Natural killer cell (primary cell): ENCODE results near the gene FXYD6. TPM values are rescaled to one million over a fixed set of nuclear protein-coding genes. Genes with fewer than 3 reads are reported as not detected.

Experiments used
- ATAC-seq, 3 donors: fragments of 150-1000 bp in 2 of 3; fragments of 200-7000 bp in 1 of 3; cut with Tn5 transposase; 1 replicate in 1 of 3; 2 replicates in 2 of 3; pipeline ENCODE4 v1.10.0; 2021; ENCODE audit warnings: mild to moderate bottlenecking in 2 of 3, moderate library complexity in 2 of 3
- DNase-seq, 2 donors: peaks; one replicate each; pipeline versions ENCODE4 v3.0.0 to v3.0.0-alpha.2; 2013 to 2021; ENCODE audit warnings: mixed read lengths in 1 of 2
- H3K27ac ChIP-seq: one replicate; pipeline ENCODE4 v1.5.1; 2013; ENCODE audit warnings: mild to moderate bottlenecking, low read length
- H3K27me3 ChIP-seq: one replicate; pipeline ENCODE4 v1.6.1; 2013; ENCODE audit warnings: low read length; ENCODE audit not compliant: control insufficient read depth, insufficient read depth
- H3K36me3 ChIP-seq: one replicate; pipeline ENCODE4 v1.6.1; 2013; ENCODE audit warnings: low read length; ENCODE audit not compliant: control insufficient read depth, insufficient read depth
- H3K4me1 ChIP-seq: one replicate; pipeline ENCODE4 v1.6.1; 2013; ENCODE audit warnings: low read length; ENCODE audit not compliant: control insufficient read depth, insufficient read depth
- H3K4me3 ChIP-seq: one replicate; pipeline ENCODE4 v1.5.1; 2013; ENCODE audit warnings: low read length
- H3K9me3 ChIP-seq: one replicate; pipeline ENCODE4 v1.6.1; 2013; ENCODE audit warnings: low read length; ENCODE audit not compliant: control insufficient read depth, insufficient read depth
- H3K27ac Mint-ChIP-seq, 2 donors: one replicate each; pipeline ENCODE4 v1.8.0; 2022; ENCODE audit warnings: mild to moderate bottlenecking in 2 of 2, mixed read lengths in 2 of 2, moderate library complexity in 1 of 2
- H3K27me3 Mint-ChIP-seq, 2 donors: one replicate each; pipeline ENCODE4 v1.8.0; 2022; ENCODE audit warnings: low read depth in 2 of 2, mixed read lengths in 2 of 2
- H3K36me3 Mint-ChIP-seq: one replicate; pipeline ENCODE4 v1.8.0; 2022; ENCODE audit warnings: mixed read lengths
- H3K4me1 Mint-ChIP-seq, 2 donors: one replicate each; pipeline ENCODE4 v1.8.0; 2022; ENCODE audit warnings: mixed read lengths in 2 of 2
- H3K4me3 Mint-ChIP-seq: one replicate; pipeline ENCODE4 v1.8.0; 2022; ENCODE audit warnings: mild to moderate bottlenecking, moderate library complexity, mixed read lengths
- H3K9me3 Mint-ChIP-seq, 2 donors: one replicate each; pipeline ENCODE4 v1.8.0; 2022; ENCODE audit warnings: mixed read lengths in 2 of 2
- CTCF ChIP-seq: fragments of 200-600 bp; IDR thresholded peaks from one replicate; pipeline ENCODE4 v1.8.0; 2022; ENCODE audit warnings: antibody characterized with exemption
- WGBS: methylation state at CpG from one replicate; pipeline ENCODE4 v1.1.7; 2013; ENCODE audit warnings: missing lambda C conversion rate; ENCODE audit not compliant: insufficient coverage; 5-methylcytosine and 5-hydroxymethylcytosine counted together
- intact Hi-C: fragments of 100-400 bp; cut with micrococcal nuclease; formaldehyde crosslinking; loops from one replicate; pipeline ENCODE4 v1.14.2; 2022
- total RNA-seq, 4 donors: library from RNA; stranded (reverse); fragments of 120-200 nt in 1 of 4; gene quantifications; one replicate each; pipeline versions ENCODE4 v1.2.3 to v1.2.4, GENCODE V29; 2013 to 2022

The FXYD6 gene
- total RNA-seq, 3 donors from 2014 or later (not counting 1 experiment from before 2014, with no cell fraction given) = 0.20 to 0.90 TPM; not detected in 1

DNA sequence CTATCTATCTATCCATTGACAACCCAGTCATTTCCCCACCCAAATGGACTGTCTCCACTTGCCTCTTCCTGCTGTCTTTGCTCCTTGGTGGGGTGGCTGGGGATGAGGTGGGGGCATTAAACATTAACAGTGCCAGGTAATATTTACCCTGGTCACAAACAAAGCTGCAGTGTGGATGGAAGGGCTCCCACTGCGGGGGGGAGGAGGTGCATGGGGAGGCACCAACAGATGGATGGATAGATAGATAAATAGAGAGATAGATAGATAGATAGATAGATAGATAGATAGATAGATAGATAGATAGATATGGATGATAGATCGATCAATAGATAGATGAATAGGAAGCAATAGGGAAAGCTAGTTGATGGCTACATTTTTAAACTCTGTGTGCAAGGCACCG lies 49.6 kb downstream of the FXYD6 start:
- no peak overlapping the region for H3K4me3 ChIP-seq
- no peak overlapping the region for H3K27ac ChIP-seq
- no peaks in the 10 kb centered on the region for H3K36me3 ChIP-seq
- peaks cover 1% of the 10 kb centered on the region for H3K27me3 ChIP-seq
- no peaks in the 10 kb centered on the region for H3K36me3 Mint-ChIP-seq
- 86% methylated on average over 3 of the region's 3 CpGs for WGBS
- no peaks in the 10 kb centered on the region for H3K9me3 ChIP-seq
- H3K4me3 Mint-ChIP-seq = no peak overlapping the region
- no peak overlapping the region for H3K27ac Mint-ChIP-seq
- intact Hi-C loops = no loop called here
- H3K4me1 ChIP-seq = peaks cover 79% of the 10 kb centered on the region
- no peak for TF ChIP-seq CTCF
- DNase-seq = no peak
- H3K9me3 Mint-ChIP-seq = no peaks in the 10 kb centered on the region
- peaks cover 7 to 12% of the 10 kb centered on the region in 2 donors for H3K27me3 Mint-ChIP-seq
- no peak for ATAC-seq
- H3K4me1 Mint-ChIP-seq = peaks cover 10 to 45% of the 10 kb centered on the region in 2 donors

- Mint-ChIP-seq H3K9me3 (no peaks in the 10 kb centered on the region), H3K27ac (no peak overlapping the region), H3K4me1 (peaks cover 10 to 45% of the 10 kb centered on the region in 2 donors), H3K4me3 (no peak overlapping the region), H3K36me3 (no peaks in the 10 kb centered on the region), H3K27me3 (peaks cover 7 to 12% of the 10 kb centered on the region in 2 donors)
- Histone ChIP-seq H3K36me3 (no peaks in the 10 kb centered on the region), H3K27ac (no peak overlapping the region), H3K27me3 (peaks cover 2% of the 10 kb centered on the region), H3K9me3 (no peaks in the 10 kb centered on the region), H3K4me1 (peaks cover 79% of the 10 kb centered on the region), H3K4me3 (no peak overlapping the region)
- DNase-seq (no peak), ATAC-seq (no peak)
- no peak for TF ChIP-seq CTCF
- 76% methylated on average over 10 of the region's 10 CpGs for WGBS
- intact Hi-C loops = no loop called here
Observed at GRCh38 chr11:117826190-117826570, 50.3 kb downstream of the FXYD6 start.

GRCh38 chr11:117825538-117826189 lies 50.8 kb downstream of the FXYD6 start:
- Mint-ChIP-seq H3K9me3 (no peaks in the 10 kb centered on the region), H3K27ac (peak overlapping the region in 1 of 2 donors; percentile 57), H3K36me3 (no peaks in the 10 kb centered on the region), H3K27me3 (peaks cover 4 to 12% of the 10 kb centered on the region in 2 donors), H3K4me3 (no peak overlapping the region), H3K4me1 (peaks cover 10 to 41% of the 10 kb centered on the region in 2 donors)
- H3K4me1 ChIP-seq = peaks cover 74% of the 10 kb centered on the region
- intact Hi-C loops = no loop called here
- no peak for TF ChIP-seq CTCF
- no peaks in the 10 kb centered on the region for H3K36me3 ChIP-seq
- no peak for ATAC-seq
- H3K27ac ChIP-seq = no peak overlapping the region
- H3K9me3 ChIP-seq = no peaks in the 10 kb centered on the region
- WGBS = 94% methylated on average over 8 of the region's 8 CpGs
- DNase-seq = no peak
- H3K4me3 ChIP-seq = no peak overlapping the region
- H3K27me3 ChIP-seq = peaks cover 2% of the 10 kb centered on the region
